IMR-90 (cell line): ENCODE data around the gene AKNA. TPM values are rescaled to one million over a fixed set of nuclear protein-coding genes. Genes with fewer than 3 reads are reported as not detected.

Experiments
- ATAC-seq: fragments of 200-7000 bp; cut with Tn5 transposase; 2 replicates; pipeline ENCODE4 v1.9.1; 2020; ENCODE audit warnings: low read depth, mild to moderate bottlenecking, moderate library complexity
- BruUV-seq: library from RNA; stranded (reverse); fragments of 400-500 nt; replicated peaks from 2 replicates; lab custom pipeline; 2021; lab: Mats Ljungman, UMichigan
- CTCF ChIA-PET: fragments of 300-600 bp; formaldehyde crosslinking; extraction: SDS; loops from one replicate; lab custom pipeline; 2021; ENCODE audit warnings: antibody characterized with exemption; lab: Yijun Ruan, JAX
- POLR2A ChIA-PET: fragments of 300-600 bp; sonication (Branson Sonifier 250); formaldehyde crosslinking; loops from one replicate; lab custom pipeline; 2022; ENCODE audit warnings: antibody characterized with exemption; ENCODE audit not compliant: unreplicated experiment; lab: Charles Lee
- DNase-seq: peaks from one replicate; pipeline ENCODE4 v3.0.0; 2013
- H2AFZ ChIP-seq: replicated peaks from 2 replicates; pipeline ENCODE3; 2013; ENCODE audit warnings: low read length, mild to moderate bottlenecking; ENCODE audit not compliant: poor library complexity
- H2AK5ac ChIP-seq: 2 replicates; pipeline ENCODE4 v1.6.1; 2013; ENCODE audit warnings: low read depth, low read length, inconsistent platforms
- H2AK9ac ChIP-seq: replicated peaks from 2 replicates; pipeline ENCODE3; 2013; ENCODE audit warnings: mild to moderate bottlenecking, low read depth, low read length, moderate library complexity; ENCODE audit not compliant: poor library complexity
- H2BK120ac ChIP-seq: 2 replicates; pipeline ENCODE4 v1.6.1; 2013; ENCODE audit warnings: low read depth, low read length, inconsistent platforms
- H2BK15ac ChIP-seq: 3 replicates; pipeline ENCODE4 v1.6.1; 2013; ENCODE audit warnings: low read depth, low read length, inconsistent platforms
- H2BK20ac ChIP-seq: 2 replicates; pipeline ENCODE4 v1.6.1; 2013; ENCODE audit warnings: low read depth, mild to moderate bottlenecking, inconsistent platforms, low read length, moderate library complexity
- H2BK5ac ChIP-seq: 2 replicates; pipeline ENCODE4 v1.6.1; 2013; ENCODE audit warnings: mild to moderate bottlenecking, low read depth, low read length, inconsistent platforms; ENCODE audit not compliant: poor library complexity, severe bottlenecking
- H3K14ac ChIP-seq: replicated peaks from 2 replicates; pipeline ENCODE4 v1.6.1; 2013; ENCODE audit warnings: low read depth, low read length, inconsistent platforms
- H3K18ac ChIP-seq: 2 replicates; pipeline ENCODE4 v1.6.1; 2013; ENCODE audit warnings: low read depth, low read length, control low read depth
- H3K23ac ChIP-seq: 2 replicates; pipeline ENCODE4 v1.6.1; 2013; ENCODE audit warnings: low read depth, low read length, inconsistent platforms
- H3K27ac ChIP-seq: 2 replicates; pipeline ENCODE4 v1.5.1; 2013; ENCODE audit warnings: mild to moderate bottlenecking, control low read depth, low read length; ENCODE audit not compliant: insufficient read depth
- H3K27me3 ChIP-seq: 2 replicates; pipeline ENCODE4 v1.6.1; 2013; ENCODE audit warnings: low read length; ENCODE audit not compliant: control insufficient read depth, insufficient read depth
- H3K36me3 ChIP-seq: 2 replicates; pipeline ENCODE4 v1.6.1; 2013; ENCODE audit warnings: low read length, mixed read lengths; ENCODE audit not compliant: control insufficient read depth, insufficient read depth
- H3K4ac ChIP-seq: 2 replicates; pipeline ENCODE4 v1.6.1; 2013; ENCODE audit warnings: low read depth, low read length, inconsistent platforms
- H3K4me1 ChIP-seq: 2 replicates; pipeline ENCODE4 v1.6.1; 2013; ENCODE audit warnings: low read length, mixed read lengths; ENCODE audit not compliant: control insufficient read depth, insufficient read depth
- H3K4me2 ChIP-seq: 2 replicates; pipeline ENCODE4 v1.6.1; 2013; ENCODE audit warnings: low read depth, mild to moderate bottlenecking, control low read depth, low read length, moderate library complexity
- H3K4me3 ChIP-seq: 2 replicates; pipeline ENCODE4 v1.5.1; 2013; ENCODE audit warnings: low read depth, mild to moderate bottlenecking, control low read depth, low read length, moderate library complexity; ENCODE audit not compliant: insufficient read depth
- H3K56ac ChIP-seq: 2 replicates; pipeline ENCODE4 v1.6.1; 2013; ENCODE audit warnings: low read length, inconsistent platforms; ENCODE audit not compliant: insufficient read depth; ENCODE audit errors: extremely low read depth
- H3K79me1 ChIP-seq, 2 experiments: 2 replicates each; pipeline ENCODE4 v1.6.1; 2013; ENCODE audit warnings: low read length in 2 of 2, inconsistent platforms in 1 of 2, low read depth in 1 of 2
- H3K9ac ChIP-seq: 2 replicates; pipeline ENCODE4 v1.6.1; 2013; ENCODE audit warnings: low read depth, low read length, control low read depth
- H3K9me1 ChIP-seq: 2 replicates; pipeline ENCODE4 v1.6.1; 2013; ENCODE audit warnings: low read length, inconsistent platforms; ENCODE audit not compliant: insufficient read depth
- H3K9me3 ChIP-seq: 2 replicates; pipeline ENCODE4 v1.6.1; 2013; ENCODE audit warnings: low read length; ENCODE audit not compliant: control insufficient read depth, insufficient read depth
- H4K20me1 ChIP-seq: 2 replicates; pipeline ENCODE4 v1.6.1; 2013; ENCODE audit warnings: low read length, inconsistent platforms; ENCODE audit not compliant: insufficient read depth
- H4K5ac ChIP-seq: 2 replicates; pipeline ENCODE4 v1.6.1; 2013; ENCODE audit warnings: mild to moderate bottlenecking, low read depth, low read length, control low read depth
- H4K8ac ChIP-seq, 2 experiments: 2 replicates each; pipeline ENCODE4 v1.6.1; 2013; ENCODE audit warnings: low read depth in 2 of 2, low read length in 2 of 2, control low read depth in 1 of 2, inconsistent platforms in 1 of 2
- H4K91ac ChIP-seq: 2 replicates; pipeline ENCODE4 v1.6.1; 2013; ENCODE audit warnings: low read depth, low read length, inconsistent platforms; ENCODE audit not compliant: insufficient read depth
- CHD1 ChIP-seq: IDR thresholded peaks from 2 replicates; pipeline ENCODE4 v1.6.1; 2012; ENCODE audit warnings: low read depth, low read length, improper control_type of control experiment
- RCOR1 ChIP-seq: IDR thresholded peaks from 2 replicates; pipeline ENCODE4 v1.6.1; 2012; ENCODE audit warnings: mild to moderate bottlenecking, low read length, improper control_type of control experiment; ENCODE audit not compliant: insufficient replicate concordance
- USF2 ChIP-seq: fragments of 150-350 bp; IDR thresholded peaks from 2 replicates; pipeline ENCODE4 v1.6.1; 2017; ENCODE audit warnings: mild to moderate bottlenecking, antibody characterized with exemption, low read length, low read depth
- WGBS, 2 experiments: methylation state at CpG; one replicate each; pipeline versions ENCODE4 v1.1.5 to v1.1.7; 2013; ENCODE audit warnings: missing lambda C conversion rate in 2 of 2; ENCODE audit not compliant: insufficient read length in 1 of 2; ENCODE audit errors: extremely low coverage in 2 of 2; 5-methylcytosine and 5-hydroxymethylcytosine counted together
- dilution Hi-C: fragments of 300-500 bp; cut with HindIII; formaldehyde crosslinking; loops from one replicate; pipeline ENCODE4 v1.14.3; 2018; ENCODE audit warnings: low sequenced_read_pairs; ENCODE audit not compliant: unreplicated experiment
- in situ Hi-C: fragments of 300-500 bp; cut with MboI; formaldehyde crosslinking; loops from 3 replicates; pipeline ENCODE4 v1.14.3; 2019; ENCODE audit warnings: low sequenced_read_pairs, inconsistent platforms, mixed read lengths
- intact Hi-C: fragments of 100-400 bp; cut with micrococcal nuclease; formaldehyde crosslinking; loops from 2 replicates; pipeline ENCODE4 v1.10.0; 2022
- polyA plus RNA-seq, 3 experiments: library from polyadenylated mRNA; depleted of rRNA; stranded (reverse); fragments of >200 nt; gene quantifications; 2 replicates each; pipeline ENCODE4 v1.2.3, GENCODE V29; 2012; ENCODE audit warnings: low replicate concordance in 1 of 3
- total RNA-seq: library from RNA; depleted of rRNA; stranded (reverse); fragments of >200 nt; gene quantifications from 2 replicates; pipeline ENCODE4 v1.2.3, GENCODE V29; 2012
- TF ChIP-seq, protein P1 (sequence below): conservative IDR thresholded peaks from 2 replicates; pipeline ENCODE4 v1.5.1; 2012; ENCODE audit warnings: mild to moderate bottlenecking, low read depth, low read length, improper control_type of control experiment

The AKNA gene
- total and polyA plus RNA-seq, 2 of the 4 experiments (the other 2 are of a cell fraction), result 2.7 to 7.3 TPM

DNA sequence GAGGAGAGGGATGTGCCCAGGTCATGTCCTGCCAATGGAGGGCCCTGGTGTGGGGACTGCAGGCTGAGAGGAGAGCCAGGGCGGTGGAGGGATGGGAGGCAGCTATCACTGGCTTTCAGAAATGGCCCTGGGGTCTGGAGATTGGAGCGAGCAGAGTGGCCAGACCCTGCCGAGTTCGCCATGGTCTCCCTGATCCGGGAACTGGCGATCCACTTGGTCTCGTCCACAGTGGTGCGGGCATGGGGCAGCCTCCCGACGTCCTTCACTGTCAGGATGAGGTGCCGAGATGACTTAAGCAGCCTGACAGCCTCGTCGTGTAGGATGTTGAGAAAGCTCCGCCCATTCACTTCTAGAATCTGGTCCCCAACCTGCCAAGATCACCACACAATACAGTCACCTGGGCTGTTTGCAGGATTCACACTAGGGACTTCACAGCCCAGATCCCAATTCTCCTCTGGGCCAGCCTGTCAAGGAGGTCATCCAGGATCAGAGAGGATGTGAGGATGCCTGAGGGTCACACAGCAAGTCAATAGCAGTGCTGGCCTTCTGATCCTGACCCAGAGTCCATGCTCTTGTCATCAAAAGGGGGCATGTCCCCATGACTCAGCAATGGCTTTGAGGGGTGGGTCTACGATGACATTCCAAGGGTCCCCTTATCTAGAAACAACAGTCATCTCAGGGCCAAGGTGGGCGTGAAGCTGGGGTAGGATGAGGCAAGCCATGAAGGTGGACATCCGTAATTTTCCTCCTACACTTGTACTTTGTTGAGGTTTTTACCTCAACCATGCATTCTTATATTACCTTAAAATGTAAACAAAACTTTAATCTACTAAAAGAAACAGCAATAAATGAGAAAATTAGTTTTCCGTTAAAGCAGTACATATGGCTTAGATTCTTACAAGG is 38.5 kb upstream of the AKNA start:
- dilution Hi-C loops, result no loop called here
- no TSS peak for BruUV-seq

More for the DNA sequence above, 38.5 kb upstream of the AKNA start:
- Histone ChIP-seq H3K18ac (no peak overlapping the region), H3K79me1 (no peaks in the 10 kb centered on the region), H2AFZ (peak overlapping the region; percentile 15), H3K36me3 (no peaks in the 10 kb centered on the region), H3K27ac (no peak overlapping the region), H3K4ac (no peak overlapping the region), H2AK5ac (no peak overlapping the region), H2BK5ac (no peak overlapping the region), H2BK120ac (no peak overlapping the region), H2AK9ac (no peak overlapping the region), H4K8ac (no peak overlapping the region), H3K4me2 (no peak overlapping the region), H3K4me3 (no peak overlapping the region), H2BK15ac (no peak overlapping the region), H3K9ac (no peak overlapping the region), H3K14ac (no peak overlapping the region), H3K23ac (no peak overlapping the region), H3K9me3 (no peaks in the 10 kb centered on the region), H3K9me1 (no peaks in the 10 kb centered on the region), H2BK20ac (no peak overlapping the region), H4K20me1 (no peaks in the 10 kb centered on the region), H4K91ac (no peak overlapping the region), H3K56ac (no peak overlapping the region), H3K4me1 (no peaks in the 10 kb centered on the region), H3K27me3 (peaks cover 35% of the 10 kb centered on the region), H4K5ac (no peak overlapping the region)
- DNase-seq (no peak), ATAC-seq (no peak)
- 86% methylated on average over 11 of the region's 18 CpGs; no CpG with 5 or more reads in 1 of the 2 experiments for WGBS, 2 experiments
- intact Hi-C loops (no loop called here), in situ Hi-C loops (loop anchor here (25.0 kb wide), 1 partner anchor 1086 kb away; no protein-coding TSS in a partner anchor)
- POLR2A ChIA-PET, result no interaction called here
- TF ChIP-seq, protein P1, sequence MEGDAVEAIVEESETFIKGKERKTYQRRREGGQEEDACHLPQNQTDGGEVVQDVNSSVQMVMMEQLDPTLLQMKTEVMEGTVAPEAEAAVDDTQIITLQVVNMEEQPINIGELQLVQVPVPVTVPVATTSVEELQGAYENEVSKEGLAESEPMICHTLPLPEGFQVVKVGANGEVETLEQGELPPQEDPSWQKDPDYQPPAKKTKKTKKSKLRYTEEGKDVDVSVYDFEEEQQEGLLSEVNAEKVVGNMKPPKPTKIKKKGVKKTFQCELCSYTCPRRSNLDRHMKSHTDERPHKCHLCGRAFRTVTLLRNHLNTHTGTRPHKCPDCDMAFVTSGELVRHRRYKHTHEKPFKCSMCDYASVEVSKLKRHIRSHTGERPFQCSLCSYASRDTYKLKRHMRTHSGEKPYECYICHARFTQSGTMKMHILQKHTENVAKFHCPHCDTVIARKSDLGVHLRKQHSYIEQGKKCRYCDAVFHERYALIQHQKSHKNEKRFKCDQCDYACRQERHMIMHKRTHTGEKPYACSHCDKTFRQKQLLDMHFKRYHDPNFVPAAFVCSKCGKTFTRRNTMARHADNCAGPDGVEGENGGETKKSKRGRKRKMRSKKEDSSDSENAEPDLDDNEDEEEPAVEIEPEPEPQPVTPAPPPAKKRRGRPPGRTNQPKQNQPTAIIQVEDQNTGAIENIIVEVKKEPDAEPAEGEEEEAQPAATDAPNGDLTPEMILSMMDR, result no peak
- TF ChIP-seq RCOR1, result no peak
- TF ChIP-seq USF2, result no peak
- TF ChIP-seq CHD1, result no peak
- CTCF ChIA-PET, result no interaction called here
